ENCODE measurements around the gene CARS2.

The CARS2 gene

GRCh38 chr13:110651271-110651670 is 54.6 kb downstream of the CARS2 start:
- no peak for DNase-seq

DNA sequence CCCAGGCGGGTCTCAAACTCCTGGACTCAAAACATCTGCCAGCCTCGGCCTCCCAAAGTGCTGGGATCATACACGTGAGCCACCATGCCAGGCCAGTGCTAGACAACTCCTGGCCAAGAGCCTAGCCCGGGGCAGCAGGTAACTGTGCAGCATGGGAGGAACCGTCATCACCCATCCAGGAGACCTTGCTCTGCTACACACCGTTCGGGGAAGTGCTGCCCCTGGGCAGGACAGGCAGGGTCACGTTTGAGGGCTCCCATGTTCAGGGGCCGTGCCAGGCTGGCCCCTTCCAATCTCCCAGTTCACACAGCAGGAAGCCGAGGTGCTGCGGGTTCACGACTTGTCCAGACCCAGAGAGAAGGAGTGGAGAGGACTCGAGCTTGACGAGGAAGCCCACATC is 55.5 kb downstream of the CARS2 start:
- DNase-seq: no peak

- no peak for DNase-seq
Observed at GRCh38 chr13:110649551-110649950, 56.4 kb downstream of the CARS2 start.

- no peak for DNase-seq
Observed at GRCh38 chr13:110648848-110649421, 57.0 kb downstream of the CARS2 start.

GRCh38 chr13:110648146-110648819 is 57.6 kb downstream of the CARS2 start:
- peak; percentile 74 for DNase-seq

- no peak for DNase-seq
Observed at GRCh38 chr13:110647365-110647737, 58.6 kb downstream of the CARS2 start.

DNA sequence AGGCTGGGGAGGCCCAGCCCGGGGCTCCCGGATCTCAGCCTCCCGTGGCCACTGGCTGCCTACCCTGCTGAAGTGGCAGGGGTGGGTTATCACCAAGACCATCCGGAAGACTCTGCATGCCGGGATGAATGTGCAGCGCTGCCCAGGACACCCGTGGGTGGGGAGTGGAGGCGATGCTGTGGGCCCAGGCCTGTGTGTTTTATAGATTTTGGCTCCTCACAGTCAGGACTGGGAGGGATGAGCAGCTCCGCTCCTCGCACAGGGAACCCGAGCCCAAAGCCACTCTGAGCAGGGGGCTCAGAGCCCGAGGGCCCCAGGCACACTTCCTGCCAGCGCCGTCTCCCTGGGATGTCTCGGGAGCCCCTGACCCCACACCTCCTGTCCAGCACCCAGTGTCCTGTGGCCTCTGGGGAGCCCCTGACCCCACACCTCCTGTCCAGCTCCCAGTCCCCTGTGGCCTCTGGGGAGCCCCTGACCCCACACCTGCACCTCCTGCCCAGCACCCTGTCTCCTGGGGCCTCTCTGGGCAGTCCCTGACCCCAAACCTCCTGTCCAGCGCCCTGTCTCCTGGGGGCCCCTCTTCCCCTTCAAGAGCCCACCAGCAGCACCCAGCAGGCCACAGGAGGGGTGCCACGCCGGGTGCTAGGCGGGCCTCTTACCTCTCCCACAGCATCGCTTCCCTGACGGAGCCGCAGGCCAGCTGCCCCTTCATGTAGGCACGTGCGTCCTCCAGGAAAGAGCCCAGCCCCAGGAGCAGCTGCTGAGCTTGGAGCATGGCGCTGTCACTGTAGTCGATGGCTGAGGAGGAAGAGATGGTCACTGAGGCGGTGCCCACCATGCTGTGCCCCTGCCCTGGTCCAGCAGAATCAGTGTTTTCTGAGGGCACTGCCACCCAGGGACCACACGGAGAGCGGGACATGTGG is 59.2 kb downstream of the CARS2 start:
- DNase-seq: no peak

DNA sequence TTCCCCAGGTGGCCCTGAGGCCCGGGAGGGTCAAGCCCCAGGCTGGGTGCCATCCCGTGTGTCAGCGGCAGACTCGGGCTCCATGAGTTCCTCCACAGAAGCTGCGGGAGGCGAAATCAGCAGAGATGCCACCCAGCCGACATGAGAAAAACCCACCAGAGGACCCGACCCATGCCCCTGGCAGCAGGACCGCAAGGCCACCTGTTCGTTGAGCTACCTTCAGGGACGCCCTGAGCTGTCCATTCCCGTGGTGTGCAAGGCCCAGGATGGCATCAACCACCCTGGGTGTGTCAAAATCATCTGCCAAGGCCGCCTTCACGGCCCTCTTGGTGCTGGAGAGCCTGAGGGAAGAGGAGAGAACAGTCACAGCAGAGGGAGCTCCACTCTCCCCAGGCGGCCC is 60.2 kb downstream of the CARS2 start:
- DNase-seq: no peak

GRCh38 chr13:110644892-110645521 is 60.9 kb downstream of the CARS2 start:
- DNase-seq: peak; percentile 84

- no peak for DNase-seq
Observed at GRCh38 chr13:110643768-110644421, 62.0 kb downstream of the CARS2 start.

- no peak for DNase-seq
Observed at GRCh38 chr13:110643324-110643723, 62.6 kb downstream of the CARS2 start.

- no peak for DNase-seq
Observed at GRCh38 chr13:110642291-110642981, 63.5 kb downstream of the CARS2 start.

GRCh38 chr13:110641055-110642015 is 64.6 kb downstream of the CARS2 start:
- DNase-seq: no peak

DNA sequence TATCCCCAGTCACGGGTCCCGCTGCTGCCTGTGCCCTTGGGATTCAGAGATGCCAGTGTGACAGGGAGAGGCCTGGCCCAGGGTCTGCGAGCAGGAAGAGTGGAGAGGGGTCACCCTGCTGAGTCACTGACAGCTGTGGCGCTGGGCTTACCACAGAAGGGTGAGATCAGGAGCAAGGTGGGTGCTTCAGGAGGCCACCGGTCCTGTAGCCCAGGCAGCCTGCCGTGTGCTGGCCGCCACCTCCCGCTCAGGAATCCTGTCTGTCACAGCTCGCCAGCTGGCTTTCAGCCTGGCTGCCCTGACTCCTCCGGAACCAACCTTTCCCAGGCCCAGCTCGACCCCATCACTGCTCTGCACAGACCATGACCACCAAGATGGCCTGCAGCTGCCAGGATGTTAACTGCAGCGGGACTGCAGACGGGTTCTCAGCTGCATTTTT is 65.3 kb downstream of the CARS2 start:
- no peak for DNase-seq

GRCh38 chr13:110639935-110640334 is 66.0 kb downstream of the CARS2 start:
- no peak for DNase-seq

- DNase-seq: no peak
Observed at GRCh38 chr13:110638814-110639806, 66.8 kb downstream of the CARS2 start.

DNA sequence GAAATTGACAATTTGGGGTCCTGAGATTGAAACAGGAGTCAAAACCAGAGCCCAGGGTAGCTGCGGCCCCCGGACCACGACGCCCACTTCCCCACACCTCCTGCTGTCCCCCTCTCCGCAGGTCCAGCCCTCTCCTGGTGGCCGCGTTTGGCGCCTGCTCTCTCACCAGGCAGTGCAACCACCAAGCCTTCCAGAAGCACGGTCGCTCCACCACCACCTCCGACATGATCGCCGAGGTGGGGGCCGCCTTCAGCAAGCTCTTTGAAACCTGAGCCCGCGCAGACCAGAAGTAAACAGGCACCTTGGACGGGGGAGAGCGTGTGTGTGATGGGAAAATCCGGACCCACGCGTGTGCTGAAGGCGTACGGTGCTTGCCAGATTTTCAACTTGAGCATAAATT is 67.7 kb downstream of the CARS2 start:
- no peak for DNase-seq

GRCh38 chr13:110637747-110638146 is 68.2 kb downstream of the CARS2 start:
- no peak for DNase-seq

- DNase-seq: no peak
Observed at GRCh38 chr13:110637275-110637674, 68.6 kb downstream of the CARS2 start.

Measured in hematopoietic multipotent progenitor cell treated with erythropoietin and hydrocortisone succinate and interleukin-3 and kit ligand, for 6 days (in vitro differentiated cells).